GM18907 (cell line): ENCODE results near the gene BIN1.

Experiments
- ATAC-seq: cut with Tn5 transposase; IDR thresholded peaks from one replicate; pipeline ENCODE4 v1.9.1; 2021; ENCODE audit warnings: mild to moderate bottlenecking, moderate library complexity; ENCODE audit not compliant: unreplicated experiment

Gene BIN1

DNA sequence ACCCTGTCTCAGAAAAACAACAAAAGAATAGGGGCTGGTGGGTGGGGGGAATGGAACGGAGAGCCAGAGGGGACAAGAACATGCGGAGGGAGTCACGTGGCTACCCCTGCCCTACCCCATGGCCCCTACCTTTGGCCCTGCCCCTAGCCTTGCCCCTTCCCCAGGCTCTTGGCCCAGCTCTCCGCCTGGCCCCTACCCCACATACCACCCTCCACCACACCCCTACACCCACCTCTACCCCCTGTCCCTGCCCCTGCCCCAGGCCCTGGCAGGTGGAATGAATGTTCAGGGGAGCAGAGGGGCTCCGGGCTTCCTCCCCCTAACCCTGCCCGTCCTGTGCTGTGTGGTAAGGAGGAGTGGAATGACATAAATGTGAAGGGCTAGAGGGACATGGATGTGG lies 15.1 kb downstream of the BIN1 start:
- ATAC-seq: no peak

DNA sequence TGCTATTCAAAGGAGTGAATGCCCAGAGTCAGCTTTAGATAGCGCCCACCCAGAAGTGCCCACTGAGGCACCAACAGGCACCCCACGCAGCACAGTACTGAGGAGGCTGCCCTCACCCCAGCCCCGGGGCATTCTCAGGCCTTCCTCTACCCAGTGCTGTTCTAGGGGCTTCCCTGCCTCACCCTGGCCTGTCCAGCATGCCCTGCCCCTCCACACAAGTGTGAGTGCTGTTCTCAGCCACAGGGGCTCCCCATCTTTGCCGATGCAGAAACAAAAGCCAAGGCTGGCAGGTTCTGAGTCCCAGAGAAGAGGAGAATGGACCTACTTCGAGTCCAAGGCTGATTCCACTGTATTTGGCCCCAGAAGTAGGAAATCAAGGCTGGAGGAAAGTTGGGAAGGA lies 15.8 kb downstream of the BIN1 start:
- ATAC-seq: no peak

DNA sequence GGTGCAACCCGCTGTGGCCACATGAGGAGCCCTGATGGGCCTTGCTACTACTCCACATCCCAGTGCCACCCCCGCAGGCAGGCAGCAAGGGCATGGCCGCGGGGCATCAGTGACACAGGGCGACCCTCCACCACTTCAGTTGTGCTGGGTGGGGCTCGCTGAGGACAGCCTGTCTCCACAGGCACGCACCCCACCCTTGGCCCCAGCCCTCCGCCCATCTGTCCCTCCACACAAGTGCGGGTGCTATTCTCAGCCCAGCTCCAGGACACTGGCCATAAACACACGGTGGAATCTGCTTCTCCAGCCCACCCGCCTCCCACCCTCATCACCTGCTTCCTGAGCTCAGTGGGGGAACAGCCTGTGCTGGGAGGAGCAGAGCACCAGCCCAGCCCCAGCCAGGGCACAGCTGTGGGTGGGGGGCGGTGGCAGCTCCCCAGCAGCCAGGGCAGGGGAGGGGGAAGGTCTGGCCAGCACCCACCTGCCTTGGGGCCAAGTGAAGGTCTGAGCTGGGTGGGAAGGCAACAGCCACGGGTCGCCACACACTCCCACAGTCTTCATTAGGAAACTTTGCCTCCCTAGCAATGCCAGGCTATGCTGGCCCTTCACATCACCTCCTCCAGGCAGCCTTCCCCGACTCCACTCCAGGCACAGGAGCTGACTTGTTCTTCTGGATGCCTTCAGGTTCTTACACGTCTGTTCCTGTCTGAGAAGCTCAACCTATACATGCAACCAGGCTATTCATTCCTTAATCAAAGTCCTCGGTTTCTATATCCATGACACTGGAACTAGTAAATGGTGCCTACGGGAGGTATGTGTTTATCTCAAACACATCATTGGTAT lies 16.5 kb downstream of the BIN1 start:
- no peak for ATAC-seq

DNA sequence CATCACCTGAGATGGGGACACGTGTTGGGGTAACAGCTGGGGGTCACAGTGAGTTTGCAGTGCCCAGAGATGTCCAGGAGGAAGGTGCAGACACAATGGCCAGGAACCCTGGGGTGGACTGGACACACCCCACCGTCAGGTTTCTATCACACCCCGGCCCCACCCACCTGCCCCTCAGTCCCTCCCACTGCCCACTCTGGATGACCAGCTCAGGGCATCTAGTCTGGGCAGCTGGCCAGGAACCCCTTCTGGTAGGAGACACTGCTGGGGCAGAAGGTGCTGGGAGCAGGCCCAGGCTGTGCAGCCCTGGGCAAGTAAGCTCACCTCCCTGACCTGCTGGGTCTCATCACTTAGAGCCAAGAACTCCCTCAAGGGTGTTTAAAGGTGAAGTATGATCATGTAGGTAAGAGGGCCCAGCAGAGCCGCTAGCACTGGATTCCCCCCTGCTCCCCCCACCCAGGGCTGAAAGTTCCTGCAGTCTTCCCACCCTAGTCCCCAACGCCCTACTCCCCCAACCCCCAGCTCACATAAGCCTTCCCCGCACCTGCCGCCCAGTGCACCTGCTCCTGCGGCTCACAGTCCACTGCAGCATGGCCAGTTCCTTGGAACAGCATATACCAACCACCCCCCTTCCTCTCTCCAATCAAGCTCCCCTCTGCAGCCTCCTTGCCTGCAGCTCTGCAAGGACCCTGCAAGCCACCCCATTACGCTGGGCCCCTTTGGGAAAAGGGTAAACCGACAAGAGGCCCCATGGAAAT lies 17.3 kb downstream of the BIN1 start:
- ATAC-seq: no peak

DNA sequence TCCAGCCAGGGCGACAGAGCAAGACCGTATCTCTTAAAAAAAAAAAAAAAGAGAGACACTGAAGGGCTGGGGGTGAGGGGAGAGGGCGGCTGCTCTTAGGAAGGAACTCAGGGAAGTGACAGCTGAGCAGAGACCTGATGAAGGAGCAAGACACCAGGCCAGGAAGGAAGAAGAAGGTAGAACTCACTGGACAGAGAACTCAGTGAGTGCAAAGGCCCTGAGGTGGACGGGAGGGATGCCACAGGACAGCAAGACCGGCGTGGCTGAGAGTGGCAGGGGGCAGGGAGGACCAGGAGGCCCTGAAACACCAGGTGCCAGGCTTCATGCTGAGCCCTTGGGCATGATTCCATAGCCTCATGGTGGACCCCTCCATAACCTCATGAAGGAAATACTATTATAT lies 18.2 kb downstream of the BIN1 start:
- no peak for ATAC-seq

DNA sequence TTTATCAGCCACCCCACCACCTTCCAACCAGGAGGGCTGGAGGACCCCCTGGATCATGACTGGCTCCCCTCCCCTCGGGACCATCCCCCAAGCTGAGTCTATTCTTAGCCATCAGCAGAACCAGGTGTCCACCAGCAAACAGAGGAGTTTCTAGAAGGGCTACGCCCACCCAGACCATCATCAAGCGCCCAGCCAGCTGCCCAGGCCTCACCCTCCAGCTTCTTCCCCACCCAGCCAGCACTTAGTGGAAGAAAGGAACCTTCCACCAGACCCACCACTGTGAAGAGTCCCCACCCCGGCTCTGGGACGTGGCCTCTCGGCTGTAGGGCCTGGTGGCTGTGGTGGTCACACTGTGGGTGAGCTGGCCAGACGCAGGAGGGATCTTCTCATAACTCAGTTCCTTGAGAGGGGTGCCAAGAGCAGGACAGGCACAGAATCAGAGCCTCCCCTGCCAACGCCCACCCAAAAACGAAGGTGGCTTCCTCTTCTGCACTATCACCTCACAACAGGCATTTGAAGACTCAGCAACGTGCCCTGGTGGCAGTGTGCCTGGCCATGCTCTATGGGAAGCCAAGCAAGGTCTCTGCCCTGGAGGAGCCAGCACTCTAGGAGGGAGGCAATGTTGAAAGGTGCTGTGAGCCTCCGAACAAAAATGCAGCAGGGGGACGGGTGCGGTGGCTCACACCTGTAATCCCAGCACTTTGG lies 19.0 kb downstream of the BIN1 start:
- ATAC-seq: no peak

DNA sequence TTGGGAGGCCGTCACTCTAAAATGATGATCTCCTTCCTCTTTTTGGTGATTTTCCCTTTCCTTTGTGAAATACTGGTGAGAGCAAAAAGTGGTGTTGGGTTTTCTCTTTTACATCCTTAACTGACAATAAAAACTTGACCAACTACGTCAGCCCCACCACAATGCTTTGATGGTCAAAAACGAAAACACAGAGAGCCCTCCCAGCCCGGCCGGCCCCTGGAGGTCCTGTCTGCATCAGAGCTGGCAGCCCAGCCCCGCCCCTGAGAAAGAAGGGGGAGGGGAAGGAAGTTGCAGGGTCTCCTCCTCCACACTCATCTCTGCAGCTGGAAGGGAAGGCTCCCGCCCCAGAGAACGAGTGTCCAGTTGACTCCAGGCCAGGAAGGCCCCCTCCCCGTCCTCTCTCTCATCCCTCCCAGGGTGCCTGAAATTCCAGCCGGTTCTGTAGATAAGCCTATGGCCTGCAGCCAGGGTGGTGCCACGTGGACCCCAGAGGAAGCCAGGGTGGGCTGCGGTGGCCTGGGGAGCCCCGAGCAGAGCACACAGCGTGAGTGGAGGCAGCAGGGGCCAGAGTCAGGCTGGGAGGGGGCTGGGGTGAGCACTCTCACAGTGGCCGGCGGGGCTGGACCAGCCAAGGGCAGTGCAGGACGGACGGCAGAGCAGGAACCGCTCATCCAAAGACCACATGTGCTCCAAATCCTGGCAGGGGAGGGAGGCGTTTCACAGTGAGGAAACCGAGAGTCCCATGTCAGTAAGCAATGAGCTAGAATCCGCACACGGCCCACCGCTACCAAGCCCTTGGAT lies 19.8 kb downstream of the BIN1 start:
- ATAC-seq: peak; percentile 83

DNA sequence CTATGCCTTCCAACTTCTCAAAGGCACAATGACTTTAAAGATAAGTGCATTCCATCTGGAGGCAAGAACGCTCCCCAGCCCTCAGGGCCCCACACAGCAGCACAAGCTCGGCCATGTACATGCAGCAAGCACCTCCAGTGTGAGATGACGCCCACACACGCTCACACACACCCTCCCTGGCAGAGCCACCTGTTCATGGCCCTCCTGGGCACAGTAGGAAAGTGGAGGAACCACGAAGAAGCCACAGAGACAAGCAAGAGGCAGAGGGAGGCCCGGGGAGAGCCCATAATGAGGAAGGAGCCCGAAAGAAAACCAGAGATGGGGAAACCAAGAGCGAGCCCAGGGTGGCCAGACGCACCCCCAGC lies 21.7 kb downstream of the BIN1 start:
- ATAC-seq: peak; percentile 25

DNA sequence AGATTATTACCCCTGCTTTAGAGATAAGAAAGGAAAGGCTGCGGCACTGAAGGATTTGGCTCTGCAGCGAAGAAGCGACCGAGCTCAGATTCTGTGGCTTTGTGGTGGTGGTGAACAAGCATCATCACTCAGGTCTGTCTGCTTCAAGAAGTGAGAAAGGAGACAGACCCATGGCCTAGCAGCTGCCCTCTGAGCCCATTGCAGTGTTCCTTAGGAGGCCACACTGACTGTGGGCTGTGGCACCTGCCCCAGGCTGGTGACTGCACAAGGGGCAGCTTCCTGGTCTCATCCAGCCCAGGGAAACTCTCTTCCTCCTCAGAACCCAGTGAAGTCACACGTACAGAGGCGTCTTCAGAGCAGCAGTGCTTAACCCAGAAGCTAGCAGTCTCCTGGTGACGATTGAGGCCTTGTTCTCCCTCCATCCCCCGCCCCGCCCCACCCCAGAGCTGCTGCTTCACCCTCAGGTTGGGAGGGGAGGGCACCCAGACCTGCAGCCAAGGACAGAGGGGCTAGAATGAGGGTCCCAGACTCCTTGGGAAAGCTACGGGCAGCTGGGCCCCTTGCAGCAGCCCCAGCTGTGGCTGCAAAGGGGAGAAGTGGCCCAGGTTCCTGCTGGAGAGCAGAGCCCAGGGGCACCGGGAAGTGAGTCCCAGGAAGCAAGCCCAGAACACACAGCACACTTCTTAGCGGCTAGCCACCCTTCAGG lies 22.2 kb downstream of the BIN1 start:
- ATAC-seq: no peak

DNA sequence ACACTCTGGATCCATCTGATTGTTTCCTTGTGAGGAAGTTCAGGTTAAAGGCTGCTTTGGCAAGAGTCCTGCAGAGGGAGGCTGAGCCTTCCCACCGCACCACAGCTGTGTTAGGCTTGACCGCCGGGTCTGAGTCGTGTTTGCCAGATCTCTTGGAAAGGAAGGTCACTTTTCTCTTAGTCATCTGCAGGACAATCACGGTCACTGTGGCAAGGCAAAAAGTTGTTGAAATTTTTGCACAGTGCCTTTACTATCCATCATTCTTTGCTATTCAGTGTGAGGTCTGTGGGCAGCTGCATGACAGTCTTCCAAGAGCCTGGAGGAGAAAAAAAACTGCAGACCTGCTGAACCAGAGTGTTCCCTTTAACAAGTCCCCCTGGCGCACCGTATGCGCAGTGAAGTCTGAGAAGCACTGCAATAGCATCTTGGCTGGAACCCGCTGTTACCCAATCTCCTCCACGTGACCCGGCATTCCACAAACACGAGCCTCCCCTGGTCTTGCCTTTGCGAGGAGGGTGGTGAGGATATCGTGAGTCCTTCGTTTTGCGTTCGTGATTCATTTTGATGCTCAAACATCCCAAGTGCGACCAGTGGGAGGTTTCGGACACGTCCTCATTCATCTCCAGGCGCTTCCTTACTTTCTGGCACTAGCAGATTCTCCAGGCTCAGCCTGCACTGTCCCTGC lies 23.0 kb downstream of the BIN1 start:
- ATAC-seq: no peak

DNA sequence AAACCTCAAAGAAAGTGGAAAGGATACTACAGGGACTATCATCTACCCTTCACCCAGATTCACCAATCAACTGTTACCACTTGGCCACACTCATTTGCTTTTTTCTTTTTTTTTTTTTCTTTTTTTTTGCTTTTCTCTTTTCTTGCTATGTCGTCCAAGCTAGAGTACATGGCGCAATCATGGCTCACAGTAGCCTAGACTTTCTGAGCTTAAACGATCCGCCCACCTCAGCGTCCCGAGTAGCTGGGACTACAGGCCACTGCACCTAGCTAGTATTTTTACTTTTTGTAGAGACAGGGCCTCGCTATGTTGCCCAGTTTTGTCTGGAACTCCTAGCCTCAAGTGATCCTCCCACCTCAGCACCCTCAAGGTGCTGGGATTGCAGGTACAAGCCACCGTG lies 24.0 kb downstream of the BIN1 start:
- no peak for ATAC-seq

DNA sequence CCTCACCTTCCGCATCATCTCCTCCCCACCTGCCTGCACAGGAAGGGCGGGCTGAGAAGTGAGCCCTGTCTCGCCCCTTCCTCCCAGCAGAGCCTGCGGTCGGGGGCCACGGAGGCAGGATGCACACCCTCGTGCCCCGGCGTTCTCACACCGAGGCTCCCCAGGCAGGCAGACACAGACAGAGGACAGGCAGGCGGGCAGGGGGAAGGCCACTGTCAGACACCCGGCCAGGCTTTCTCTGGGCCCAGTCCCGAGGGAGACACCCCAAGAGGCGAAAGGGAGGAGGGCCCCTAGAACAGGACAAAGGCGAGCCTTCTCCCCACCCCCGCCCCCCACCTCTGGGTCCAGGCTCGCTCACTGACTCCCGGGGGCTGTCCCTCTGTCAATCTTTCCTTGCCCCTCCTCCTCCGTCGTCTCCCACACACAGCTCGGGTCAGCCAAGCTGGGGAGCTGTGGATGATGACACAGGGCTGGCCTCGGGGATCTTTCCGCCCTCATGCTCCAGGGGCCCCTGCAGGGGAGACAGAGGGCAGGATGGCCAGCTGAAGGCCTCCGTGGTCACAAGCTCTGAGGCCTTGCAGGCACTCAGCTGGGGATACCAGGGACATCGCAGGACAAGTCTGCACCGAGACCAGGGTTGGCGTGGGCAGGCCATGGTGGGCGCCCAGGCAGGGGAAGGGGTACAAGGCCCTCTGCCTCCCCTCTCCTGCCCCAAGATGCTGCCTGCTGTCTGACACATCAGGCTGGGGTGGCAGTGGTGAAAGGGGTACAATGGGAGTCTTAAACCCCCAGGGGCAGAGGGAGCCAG lies 24.9 kb downstream of the BIN1 start:
- peak; percentile 60 for ATAC-seq

DNA sequence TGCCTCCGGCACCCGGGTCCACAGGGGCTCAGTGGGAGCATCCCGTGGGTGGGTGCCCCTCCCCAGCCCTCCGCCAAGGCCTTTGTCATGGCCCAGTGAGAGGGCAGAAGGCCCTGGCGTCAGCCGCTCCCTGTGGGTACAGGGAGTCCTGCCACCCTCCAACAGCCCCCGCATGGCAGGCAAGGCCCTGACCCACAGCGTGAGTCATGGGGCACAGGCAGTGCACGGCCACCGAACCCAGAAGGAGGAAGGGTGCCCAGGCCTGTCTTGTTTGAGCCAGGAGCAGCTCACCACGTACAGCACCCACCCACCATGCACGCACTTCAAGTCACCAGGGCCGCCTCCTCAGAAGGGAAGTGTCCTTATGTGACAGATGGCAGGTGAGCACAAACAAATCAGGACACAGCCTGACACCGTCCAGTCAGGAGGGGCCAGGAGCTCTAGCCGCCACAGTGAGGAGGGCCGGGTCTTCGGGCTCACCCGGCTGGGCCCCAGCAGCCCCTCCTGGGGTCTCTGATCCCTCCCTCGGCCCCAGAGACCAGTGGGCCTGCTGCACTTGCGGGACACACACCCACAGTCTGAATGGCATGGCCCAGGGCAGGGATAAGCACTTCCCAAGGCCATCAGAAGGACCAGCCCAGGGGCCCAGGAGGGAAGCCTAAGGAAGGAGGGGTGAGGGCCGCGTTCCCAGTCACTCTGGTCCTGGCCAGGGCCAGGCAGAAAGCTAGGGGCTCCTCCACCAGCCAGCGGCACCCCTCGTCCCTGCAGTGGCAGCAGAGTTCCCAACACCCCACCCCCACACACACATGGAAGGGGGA lies 25.8 kb downstream of the BIN1 start:
- ATAC-seq: peak; percentile 39

DNA sequence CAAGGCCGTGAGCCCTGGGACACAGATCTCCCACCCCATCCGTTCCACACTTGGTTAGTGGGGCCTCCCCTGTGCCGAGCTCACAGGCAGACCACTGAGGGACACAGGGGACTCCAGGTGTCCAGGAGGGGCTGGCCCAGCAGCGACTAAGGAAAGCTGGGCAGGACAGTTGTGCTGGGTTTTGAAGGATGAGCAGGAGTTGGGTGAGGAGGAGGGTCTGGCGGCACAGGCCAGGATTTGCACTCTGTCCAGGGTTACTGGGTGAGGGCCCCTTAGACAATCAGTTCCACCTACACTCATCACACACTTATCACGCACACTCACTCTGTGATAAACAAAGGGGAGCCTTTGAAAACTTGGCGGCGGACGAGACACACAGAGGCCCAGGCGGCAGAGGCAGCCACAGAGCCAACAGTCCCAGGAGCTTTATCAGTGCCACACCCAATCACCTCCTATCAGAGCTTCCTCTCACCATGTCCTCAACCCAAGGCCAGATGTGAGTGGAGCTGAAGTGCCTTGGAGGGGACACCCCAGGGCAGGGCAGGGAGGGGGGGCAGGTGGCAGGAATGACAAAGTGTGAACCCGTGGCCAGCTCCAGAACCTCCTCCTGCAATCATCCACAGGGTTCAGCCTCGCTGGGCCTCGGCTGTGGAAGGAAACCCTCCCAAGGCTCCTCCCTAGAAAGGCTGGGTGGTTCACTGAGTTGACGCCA lies 26.6 kb downstream of the BIN1 start:
- ATAC-seq: peak; percentile 23

DNA sequence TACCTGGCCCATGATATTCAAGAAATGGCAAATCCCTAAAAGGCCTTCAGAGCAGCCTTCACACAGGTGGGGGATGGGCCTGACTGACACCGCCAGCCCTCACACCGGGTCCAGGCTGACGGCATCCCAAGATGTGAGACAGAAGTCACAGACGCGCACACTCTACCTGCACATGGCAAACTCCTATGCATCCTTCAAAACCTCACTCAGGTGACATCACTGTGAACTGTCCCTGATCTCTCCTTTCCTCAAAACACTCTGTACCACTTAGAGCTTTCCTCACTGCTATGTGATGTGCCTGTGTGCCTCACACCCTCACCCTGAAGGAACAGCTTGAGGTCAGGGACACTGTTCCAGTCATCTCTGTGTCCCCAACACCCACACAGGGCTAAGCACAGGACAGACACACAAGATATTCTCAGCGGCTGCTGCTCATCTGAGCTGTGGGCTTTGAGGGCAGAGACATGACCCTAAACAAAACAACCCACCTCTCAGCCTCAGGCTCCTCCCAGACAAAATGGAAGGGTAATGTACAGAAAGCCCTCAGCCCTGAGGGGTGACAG lies 27.5 kb downstream of the BIN1 start:
- ATAC-seq: no peak

DNA sequence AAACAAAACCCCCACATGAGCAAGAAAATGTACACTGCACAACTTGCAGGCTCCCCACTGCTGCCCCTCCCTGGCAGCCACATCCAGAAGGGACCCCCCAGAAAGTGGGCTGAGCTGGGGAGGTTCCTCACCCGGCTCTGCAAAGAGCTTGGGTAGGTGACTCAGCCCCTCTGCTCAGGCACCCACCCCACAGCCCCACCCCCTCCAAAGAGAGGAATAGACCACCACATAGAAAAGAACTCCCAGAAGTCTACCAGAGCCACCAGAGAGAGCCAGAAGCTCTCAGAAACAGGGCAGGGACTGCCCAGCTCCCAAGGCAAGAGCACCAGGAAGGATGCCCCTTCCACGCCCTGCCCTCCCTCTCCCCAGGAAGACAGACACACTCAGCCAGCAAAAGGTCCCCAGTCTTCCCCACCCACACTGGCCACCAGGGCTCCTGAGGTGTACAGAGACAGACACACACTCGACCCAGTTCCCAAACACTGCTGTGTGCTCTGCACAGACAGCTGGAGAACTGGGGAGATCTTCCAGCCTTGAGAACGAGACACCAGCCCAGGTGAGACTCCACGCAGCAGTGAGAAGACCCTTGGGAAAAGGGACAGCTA lies 28.2 kb downstream of the BIN1 start:
- ATAC-seq: no peak

DNA sequence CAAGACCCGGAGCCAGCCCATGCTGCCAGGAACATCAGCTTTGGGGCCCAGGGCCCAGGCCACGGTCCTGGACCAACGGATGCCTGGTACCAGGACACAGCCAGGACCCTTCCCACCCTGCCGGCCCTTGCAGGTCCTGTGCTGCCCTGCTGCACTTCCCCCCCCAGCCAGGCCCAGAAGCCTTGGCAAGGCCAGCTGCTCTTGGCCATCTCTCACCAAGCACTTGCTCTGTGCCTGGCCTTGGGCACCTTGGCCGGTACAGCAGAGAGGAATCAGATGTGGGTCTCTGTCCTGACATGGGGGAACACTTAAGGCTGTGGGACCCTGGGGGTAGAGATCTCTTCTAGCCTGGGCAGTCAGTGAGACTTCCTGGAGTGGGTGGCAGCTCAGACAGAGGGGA lies 28.9 kb downstream of the BIN1 start:
- no peak for ATAC-seq
